G401.6 (cell line): ENCODE results near the gene ST3GAL2.
"Not testable (repeated sequence)": the region's sequence is repeated elsewhere in the genome, so short reads cannot be mapped to it uniquely, and the experiment has no call there.

Experiments used
- FAIRE-seq: peaks from 2 replicates; lab custom pipeline; 2012; peaks lifted over from hg19 to GRCh38; lab: Jason Lieb, UNC

ST3GAL2 gene

GRCh38 chr16:70417661-70418060, 21.2 kb downstream of the ST3GAL2 start:
- no peak for FAIRE-seq

DNA sequence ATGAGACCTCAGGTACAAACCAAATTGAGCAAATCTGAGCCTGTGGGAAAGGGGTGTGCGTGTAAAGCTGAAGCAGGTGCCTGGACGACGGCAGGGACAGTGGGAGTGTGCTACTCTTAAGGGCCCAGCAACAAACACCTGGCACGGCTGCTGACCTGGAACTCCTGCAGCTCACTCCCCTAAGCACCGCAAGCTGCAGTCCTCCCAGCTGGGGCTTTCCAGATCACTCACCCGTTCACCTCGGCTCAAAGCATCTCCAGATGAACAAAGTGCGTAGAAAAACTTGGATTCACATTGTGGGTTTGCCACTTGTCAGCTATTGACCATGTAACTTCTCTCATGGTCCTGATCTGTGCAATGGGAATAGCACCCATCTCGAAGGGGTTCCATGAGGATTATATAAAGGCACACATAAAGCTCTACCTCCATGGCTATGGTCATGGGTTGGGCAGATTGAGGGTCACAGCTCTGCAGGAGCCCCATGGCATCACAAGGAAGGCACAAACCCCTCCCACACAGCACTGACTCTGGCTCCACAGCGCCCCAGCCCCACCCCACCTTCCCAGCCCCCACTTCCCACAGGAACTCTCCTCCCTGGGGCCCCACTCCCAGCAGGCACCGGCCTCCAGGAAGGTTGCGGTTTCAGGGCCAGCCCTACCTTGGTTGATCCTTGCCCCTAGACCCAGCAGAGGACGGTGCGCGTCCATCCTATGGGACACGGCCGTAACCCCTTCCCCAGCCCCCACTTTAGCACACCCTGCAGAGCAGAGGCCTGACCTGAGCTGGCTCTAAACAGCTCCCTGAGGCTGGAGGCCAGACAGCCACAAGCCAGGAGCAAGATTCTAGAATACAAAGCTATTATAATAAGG, 21.9 kb downstream of the ST3GAL2 start:
- FAIRE-seq = no peak

DNA sequence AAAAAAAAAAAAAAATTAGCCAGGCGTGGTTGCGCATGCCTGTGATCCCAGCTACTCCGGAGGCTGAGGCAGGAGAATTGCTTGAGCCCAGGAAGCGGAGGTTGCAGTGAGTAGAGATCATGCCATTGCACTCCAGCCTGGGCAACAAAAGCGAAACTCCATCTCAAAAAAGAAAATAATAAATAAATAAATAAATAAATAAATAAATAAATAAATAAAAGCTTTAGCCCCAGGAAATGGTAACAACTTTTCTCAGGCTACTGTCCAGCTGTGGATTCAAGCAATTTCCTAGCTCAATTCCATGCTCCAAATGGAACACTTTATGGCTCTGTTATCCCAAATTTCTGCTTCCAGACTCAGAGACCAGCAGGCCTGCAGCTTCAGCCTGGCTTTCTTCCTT, 25.3 kb downstream of the ST3GAL2 start:
- FAIRE-seq = not testable (repeated sequence)

GRCh38 chr16:70412385-70412784, 26.5 kb downstream of the ST3GAL2 start:
- no peak for FAIRE-seq

DNA sequence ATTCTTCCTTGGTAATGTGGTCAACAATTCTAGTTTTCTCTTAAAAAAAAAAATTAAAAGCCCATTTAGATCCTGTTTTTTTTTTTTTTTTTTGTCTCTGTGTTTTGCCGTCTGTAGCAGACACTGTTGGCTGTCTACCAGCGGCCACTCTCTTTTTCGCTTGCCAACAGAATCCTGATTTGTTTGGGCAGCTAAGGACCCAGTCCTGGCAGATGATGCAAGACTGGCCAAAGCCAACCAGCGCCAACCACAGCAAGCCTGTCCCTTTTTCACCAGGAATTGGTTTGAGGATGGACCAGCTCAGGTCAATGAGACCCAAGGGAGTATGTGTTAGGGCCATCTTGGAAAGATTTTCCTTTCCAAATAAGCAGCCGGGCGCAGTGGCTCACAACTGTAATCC, 28.2 kb downstream of the ST3GAL2 start:
- FAIRE-seq = no peak

GRCh38 chr16:70407811-70408274, 31.1 kb downstream of the ST3GAL2 start:
- FAIRE-seq = no peak

- not testable (repeated sequence) for FAIRE-seq
These were observed 32.8 kb downstream of the ST3GAL2 start for GRCh38 chr16:70406104-70406503.

DNA sequence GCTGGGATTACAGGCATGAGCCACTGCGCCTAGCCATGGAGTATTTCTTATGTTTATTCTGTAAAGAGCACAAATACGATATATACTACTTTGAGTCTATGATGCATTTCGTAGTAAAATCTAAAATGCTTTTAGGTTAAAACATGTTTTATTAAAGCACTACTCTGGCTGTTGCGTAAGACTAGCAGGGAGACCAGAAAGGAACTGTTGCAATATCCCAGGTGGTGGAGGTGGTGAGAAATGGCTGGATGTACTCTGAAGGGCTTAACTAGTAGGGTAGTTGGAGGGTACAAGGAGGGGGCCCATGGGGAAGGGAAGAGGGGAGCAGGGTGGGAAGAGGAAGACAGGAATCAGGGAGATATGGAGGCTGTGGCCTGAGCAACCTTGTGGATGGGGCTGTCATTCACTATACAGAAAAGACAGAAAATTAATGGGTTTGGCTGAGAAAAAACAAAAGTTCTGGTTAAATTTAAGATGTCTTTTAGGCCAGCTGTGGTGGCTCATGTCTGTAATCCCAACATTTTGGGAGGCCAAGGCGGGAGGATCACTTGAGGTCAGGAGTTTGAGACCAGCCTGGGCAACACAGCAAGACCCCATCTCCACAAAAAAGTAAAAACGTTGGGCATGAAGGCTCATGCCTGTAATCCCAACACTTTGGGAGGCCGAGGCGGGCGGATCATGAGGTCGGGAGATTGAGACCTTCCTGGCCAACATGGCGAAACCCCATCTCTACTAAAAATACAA, 35.8 kb downstream of the ST3GAL2 start:
- no peak for FAIRE-seq

DNA sequence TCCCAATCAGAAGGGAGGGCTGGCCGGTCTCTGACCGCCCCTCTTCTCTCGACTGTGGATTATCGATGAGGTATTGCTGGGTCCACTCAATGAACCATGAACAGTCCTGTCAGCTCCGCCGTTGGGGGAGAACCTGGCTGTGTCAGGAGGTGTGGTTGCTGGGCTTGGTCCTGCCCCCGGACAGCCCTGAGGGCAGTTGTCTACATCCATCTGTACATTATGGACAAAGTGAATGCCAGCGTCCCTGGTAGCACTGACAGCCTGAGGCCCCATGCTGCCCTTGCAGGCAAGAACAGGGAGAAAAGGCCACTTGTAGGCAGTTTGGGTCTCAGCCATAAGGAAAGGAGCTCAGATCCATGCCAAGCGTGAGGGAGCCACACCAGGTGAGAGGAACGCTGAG, 38.9 kb downstream of the ST3GAL2 start:
- no peak for FAIRE-seq

DNA sequence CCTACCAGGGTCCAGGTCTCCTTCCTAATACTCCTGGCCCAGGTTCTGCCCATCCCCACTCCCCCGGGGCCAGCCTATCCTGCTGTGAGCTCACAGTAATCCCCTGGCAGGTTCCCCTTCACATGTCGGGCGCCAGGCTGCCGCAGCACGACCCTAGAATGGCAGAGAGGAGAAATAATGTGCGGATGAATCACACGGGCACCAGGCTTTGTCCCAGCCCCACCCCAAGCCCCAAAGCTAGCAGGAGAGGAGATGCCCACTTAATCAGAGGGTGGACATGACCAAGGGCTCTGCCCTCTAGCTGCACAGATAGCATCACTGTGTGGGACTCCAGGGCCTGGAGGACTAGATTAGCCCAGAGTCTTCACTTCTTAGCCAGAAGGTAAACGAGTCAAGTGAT, 39.5 kb downstream of the ST3GAL2 start:
- FAIRE-seq = no peak

DNA sequence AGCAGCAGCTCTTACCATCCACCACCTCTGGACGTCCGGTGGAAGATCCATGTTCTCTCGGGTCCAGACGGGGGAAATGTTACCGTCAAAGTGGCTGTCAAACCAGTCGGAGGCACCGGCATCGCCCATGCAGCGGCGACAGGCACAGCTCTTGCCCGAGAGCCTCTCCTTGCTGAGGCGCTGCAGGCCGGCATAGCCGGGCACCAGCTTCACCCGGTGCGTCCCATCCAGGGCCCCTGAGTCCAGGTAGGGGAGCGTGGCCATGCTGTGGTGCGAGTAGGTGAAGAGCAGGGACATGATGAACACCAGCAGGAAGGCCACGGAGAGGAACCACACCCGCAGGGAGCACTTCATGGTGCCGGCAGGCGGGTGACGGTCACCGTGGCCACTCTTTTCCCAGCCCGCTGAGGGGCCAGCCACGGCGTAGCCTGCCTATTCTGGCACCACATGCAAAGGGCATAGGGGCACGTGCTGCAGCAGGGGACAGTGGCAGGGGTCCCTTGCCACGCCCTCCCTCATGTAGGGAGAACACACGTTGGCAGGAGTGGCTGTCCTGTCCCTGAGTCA, 40.6 kb downstream of the ST3GAL2 start:
- no peak for FAIRE-seq

GRCh38 chr16:70396246-70396904, 42.5 kb downstream of the ST3GAL2 start:
- FAIRE-seq = no peak

DNA sequence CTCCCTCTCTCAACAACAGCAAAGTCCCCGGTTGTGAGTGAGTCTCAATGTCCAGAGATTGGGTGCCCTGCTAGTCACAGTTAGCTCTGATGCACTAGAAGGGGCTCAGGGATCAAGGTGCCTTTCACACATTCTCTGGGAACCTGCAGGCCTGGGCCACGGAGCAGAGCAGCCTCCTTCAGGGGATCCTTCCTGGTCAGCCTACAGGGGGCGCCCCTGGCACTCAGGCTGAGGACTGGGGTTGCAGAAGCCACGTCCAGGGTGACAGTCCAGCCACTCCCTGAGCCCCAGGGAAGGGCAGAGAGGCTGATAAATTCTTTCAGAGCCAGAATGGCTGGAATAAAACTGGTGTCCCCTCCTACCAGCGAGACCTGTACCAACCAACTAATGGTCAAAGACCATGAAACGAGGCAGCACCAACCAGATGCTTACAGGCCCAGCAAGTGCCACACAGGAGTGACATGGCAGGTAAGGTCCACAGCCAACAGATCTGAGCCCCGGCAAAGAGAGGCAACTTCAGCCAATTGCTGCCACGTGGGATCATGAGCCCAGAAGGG, 43.5 kb downstream of the ST3GAL2 start:
- FAIRE-seq = no peak

GRCh38 chr16:70394853-70395252, 44.0 kb downstream of the ST3GAL2 start:
- FAIRE-seq = no peak

- no peak for FAIRE-seq
These were observed 45.2 kb downstream of the ST3GAL2 start for GRCh38 chr16:70393662-70394061.

- FAIRE-seq = no peak
These were observed 46.3 kb downstream of the ST3GAL2 start for GRCh38 chr16:70392606-70393005.

GRCh38 chr16:70391881-70392481, 46.9 kb downstream of the ST3GAL2 start:
- FAIRE-seq = no peak

GRCh38 chr16:70391446-70391845, 47.5 kb downstream of the ST3GAL2 start:
- FAIRE-seq = no peak

GRCh38 chr16:70390774-70391173, 48.1 kb downstream of the ST3GAL2 start:
- no peak for FAIRE-seq

DNA sequence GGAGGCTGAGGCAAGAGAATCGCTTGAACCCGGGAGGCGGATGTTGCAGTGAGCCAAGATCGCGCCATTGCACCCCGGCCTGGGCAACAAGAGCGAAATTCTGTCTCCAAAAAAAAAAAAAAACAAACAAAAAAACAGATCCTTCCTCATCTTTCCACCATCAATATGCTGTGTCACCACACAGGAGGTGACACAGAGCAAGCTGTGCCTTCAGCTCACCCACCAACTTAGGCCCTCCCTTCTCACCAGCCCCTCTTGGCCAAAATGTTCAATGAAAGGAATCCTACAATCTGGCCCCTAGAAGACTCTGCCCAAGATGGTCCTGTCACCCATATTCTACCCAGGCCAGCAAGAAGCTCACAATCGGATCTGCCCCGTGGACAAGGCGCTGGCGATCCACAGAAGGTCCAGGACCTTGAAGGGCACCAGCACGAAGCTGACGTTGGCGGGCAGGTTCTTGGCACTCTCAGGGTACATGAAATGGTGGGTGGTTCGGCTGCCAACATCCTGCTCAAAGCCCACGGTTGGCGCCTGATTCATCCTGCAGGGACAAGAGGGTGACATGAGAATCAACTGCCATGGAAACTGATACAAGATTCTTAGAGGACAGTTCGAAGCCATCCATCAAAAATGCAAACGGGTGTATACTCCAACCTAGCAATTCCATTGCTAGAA, 50.8 kb downstream of the ST3GAL2 start:
- no peak for FAIRE-seq

GRCh38 chr16:70386289-70386986, 52.5 kb downstream of the ST3GAL2 start:
- FAIRE-seq = not testable (repeated sequence)
